WTC11 (cell line): Measurements from ENCODE around the gene ERMP1. TPM values are rescaled to one million over a fixed set of nuclear protein-coding genes. Genes with fewer than 3 reads are reported as not detected.

Source experiments
- ATAC-seq: fragments of 200-7000 bp; cut with Tn5 transposase; 2 replicates; pipeline ENCODE4 v1.10.0; 2021; ENCODE audit warnings: mild to moderate bottlenecking, moderate library complexity
- CTCF ChIA-PET: fragments of 300-600 bp; sonication (Branson Sonifier 250); formaldehyde crosslinking; loops from one replicate; lab custom pipeline; 2021; ENCODE audit warnings: antibody characterized with exemption; lab: Charles Lee
- POLR2A ChIA-PET: fragments of 350-600 bp; sonication (Branson Sonifier 250); formaldehyde crosslinking; loops from one replicate; lab custom pipeline; 2021; ENCODE audit warnings: antibody characterized with exemption; lab: Charles Lee
- DNase-seq: peaks from one replicate; pipeline ENCODE4 v3.0.0; 2021; ENCODE audit warnings: low spot score
- H3K27ac Mint-ChIP-seq: 2 replicates; pipeline ENCODE4 v1.8.0; 2021; ENCODE audit warnings: mixed read lengths
- H3K27me3 Mint-ChIP-seq: 2 replicates; pipeline ENCODE4 v1.8.0; 2021; ENCODE audit warnings: low read depth, mild to moderate bottlenecking, moderate library complexity, mixed read lengths
- H3K36me3 Mint-ChIP-seq: 2 replicates; pipeline ENCODE4 v1.8.0; 2021; ENCODE audit warnings: mixed read lengths
- H3K4me1 Mint-ChIP-seq: 2 replicates; pipeline ENCODE4 v1.8.0; 2022; ENCODE audit warnings: mixed read lengths
- H3K4me3 Mint-ChIP-seq: 2 replicates; pipeline ENCODE4 v1.8.0; 2021; ENCODE audit warnings: mild to moderate bottlenecking, moderate library complexity, mixed read lengths
- H3K9me3 Mint-ChIP-seq: 2 replicates; pipeline ENCODE4 v1.8.0; 2021; ENCODE audit warnings: mixed read lengths
- AFF4 ChIP-seq: sonication (generic); formaldehyde crosslinking; IDR thresholded peaks from 2 replicates; pipeline ENCODE4 v1.8.1; 2023; ENCODE audit warnings: mild to moderate bottlenecking, missing genetic modification reagents, borderline replicate concordance
- CREM ChIP-seq: sonication (generic); formaldehyde crosslinking; IDR thresholded peaks from 2 replicates; pipeline ENCODE4 v1.8.1; 2022; ENCODE audit warnings: mild to moderate bottlenecking, missing genetic modification reagents, moderate library complexity
- FOXK1 ChIP-seq: sonication (generic); formaldehyde crosslinking; IDR thresholded peaks from 2 replicates; pipeline ENCODE4 v1.8.0; 2022; ENCODE audit warnings: mild to moderate bottlenecking, moderate library complexity, missing genetic modification reagents
- HMGA2 ChIP-seq: fragments of 250-450 bp; sonication (Bioruptor Pico); IDR thresholded peaks from 2 replicates; pipeline ENCODE4 v1.4.0; 2021; ENCODE audit warnings: mild to moderate bottlenecking, moderate library complexity
- IRF2 ChIP-seq: sonication (generic); formaldehyde crosslinking; IDR thresholded peaks from 2 replicates; pipeline ENCODE4 v1.8.0; 2022; ENCODE audit warnings: low read depth, missing genetic modification reagents, borderline replicate concordance
- MXD4 ChIP-seq: fragments of 250-450 bp; sonication (Bioruptor Pico); IDR thresholded peaks from 2 replicates; pipeline ENCODE4 v1.8.0; 2021; ENCODE audit warnings: mild to moderate bottlenecking, moderate library complexity, borderline replicate concordance
- NFATC4 ChIP-seq: fragments of 250-450 bp; sonication (Bioruptor Pico); IDR thresholded peaks from 2 replicates; pipeline ENCODE4 v1.9.0; 2021; ENCODE audit warnings: mild to moderate bottlenecking
- NR3C1 ChIP-seq: sonication (generic); formaldehyde crosslinking; conservative IDR thresholded peaks from 2 replicates; pipeline ENCODE4 v1.8.1; 2023; ENCODE audit warnings: low read depth, mild to moderate bottlenecking, missing genetic modification reagents
- PRRX2 ChIP-seq: fragments of 250-450 bp; sonication (Bioruptor Pico); IDR thresholded peaks from 2 replicates; pipeline ENCODE4 v1.8.0; 2021; ENCODE audit warnings: mild to moderate bottlenecking
- RORB ChIP-seq: fragments of 250-450 bp; sonication (Bioruptor Pico); IDR thresholded peaks from 2 replicates; pipeline ENCODE4 v1.9.0; 2021; ENCODE audit warnings: mild to moderate bottlenecking
- SMAD4 ChIP-seq: sonication (generic); formaldehyde crosslinking; IDR thresholded peaks from 2 replicates; pipeline ENCODE4 v1.8.0; 2022; ENCODE audit warnings: mild to moderate bottlenecking, missing genetic modification reagents
- STAT6 ChIP-seq: sonication (generic); formaldehyde crosslinking; conservative IDR thresholded peaks from 2 replicates; pipeline ENCODE4 v1.8.1; 2023; ENCODE audit warnings: mild to moderate bottlenecking, low read depth, missing genetic modification reagents, moderate library complexity
- TEAD4 ChIP-seq: sonication (generic); formaldehyde crosslinking; IDR thresholded peaks from 2 replicates; pipeline ENCODE4 v1.8.0; 2022; ENCODE audit warnings: mild to moderate bottlenecking, missing genetic modification reagents
- ZBTB21 ChIP-seq: sonication (generic); formaldehyde crosslinking; IDR thresholded peaks from 2 replicates; pipeline ENCODE4 v1.8.1; 2023; ENCODE audit warnings: mild to moderate bottlenecking, missing genetic modification reagents, borderline replicate concordance
- ZNF232 ChIP-seq: sonication (generic); formaldehyde crosslinking; IDR thresholded peaks from 2 replicates; pipeline ENCODE4 v1.8.0; 2022; ENCODE audit warnings: mild to moderate bottlenecking, missing genetic modification reagents
- ZNF317 ChIP-seq: sonication (generic); formaldehyde crosslinking; IDR thresholded peaks from 2 replicates; pipeline ENCODE4 v1.8.1; 2023; ENCODE audit warnings: low read depth, mild to moderate bottlenecking, moderate library complexity, missing genetic modification reagents, borderline replicate concordance
- total RNA-seq: library from RNA; stranded (reverse); gene quantifications from 3 replicates; pipeline ENCODE4 v1.2.3, GENCODE V29; 2021
- TF ChIP-seq, protein P1 (sequence below): sonication (generic); formaldehyde crosslinking; IDR thresholded peaks from 2 replicates; pipeline ENCODE4 v1.8.0; 2022; ENCODE audit warnings: mild to moderate bottlenecking, missing genetic modification reagents
- TF ChIP-seq, protein P2 (sequence below): sonication (generic); formaldehyde crosslinking; IDR thresholded peaks from 2 replicates; pipeline ENCODE4 v1.8.0; 2023; ENCODE audit warnings: missing genetic modification reagents
- TF ChIP-seq, protein P3 (sequence below): sonication (generic); formaldehyde crosslinking; IDR thresholded peaks from 2 replicates; pipeline ENCODE4 v1.8.0; 2022; ENCODE audit warnings: mild to moderate bottlenecking, missing genetic modification reagents

ERMP1 gene
- total RNA-seq, 1 experiment from 2014 or later: 25.4 TPM

- CTCF ChIA-PET: interaction anchor here (2.0 kb wide), 1 partner anchor 13 kb away, joined by 7 read pairs; the partner anchor contains the start of gene ERMP1
- no peak overlapping the region for H3K4me3 Mint-ChIP-seq
- POLR2A ChIA-PET: no interaction called here
- TF ChIP-seq NFATC4: no peak
- TF ChIP-seq, protein P1, sequence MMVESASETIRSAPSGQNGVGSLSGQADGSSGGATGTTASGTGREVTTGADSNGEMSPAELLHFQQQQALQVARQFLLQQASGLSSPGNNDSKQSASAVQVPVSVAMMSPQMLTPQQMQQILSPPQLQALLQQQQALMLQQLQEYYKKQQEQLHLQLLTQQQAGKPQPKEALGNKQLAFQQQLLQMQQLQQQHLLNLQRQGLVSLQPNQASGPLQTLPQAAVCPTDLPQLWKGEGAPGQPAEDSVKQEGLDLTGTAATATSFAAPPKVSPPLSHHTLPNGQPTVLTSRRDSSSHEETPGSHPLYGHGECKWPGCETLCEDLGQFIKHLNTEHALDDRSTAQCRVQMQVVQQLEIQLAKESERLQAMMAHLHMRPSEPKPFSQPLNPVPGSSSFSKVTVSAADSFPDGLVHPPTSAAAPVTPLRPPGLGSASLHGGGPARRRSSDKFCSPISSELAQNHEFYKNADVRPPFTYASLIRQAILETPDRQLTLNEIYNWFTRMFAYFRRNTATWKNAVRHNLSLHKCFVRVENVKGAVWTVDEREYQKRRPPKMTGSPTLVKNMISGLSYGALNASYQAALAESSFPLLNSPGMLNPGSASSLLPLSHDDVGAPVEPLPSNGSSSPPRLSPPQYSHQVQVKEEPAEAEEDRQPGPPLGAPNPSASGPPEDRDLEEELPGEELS: no peak
- TF ChIP-seq ZBTB21 (CRISPR knock-in tag): no peak
- TF ChIP-seq MXD4 (CRISPR knock-in tag): no peak
- H3K27ac Mint-ChIP-seq: no peak overlapping the region
- peaks cover 9% of the 10 kb centered on the region for H3K9me3 Mint-ChIP-seq
- DNase-seq: no peak
- peaks cover 5% of the 10 kb centered on the region; the same call in 1 of the 2 replicates for H3K36me3 Mint-ChIP-seq
- peaks cover 18% of the 10 kb centered on the region for H3K4me1 Mint-ChIP-seq
- no peak for ATAC-seq
- no peaks in the 10 kb centered on the region; the same call in 1 of the 2 replicates for H3K27me3 Mint-ChIP-seq
Observed at GRCh38 chr9:5846096-5846495, 13.2 kb upstream of the ERMP1 start.

- DNase-seq: no peak
- POLR2A ChIA-PET: no interaction called here
- ATAC-seq: no peak
- TF ChIP-seq IRF2 (CRISPR knock-in tag) (no peak), CREM (CRISPR knock-in tag) (no peak), TEAD4 (CRISPR knock-in tag) (no peak), RORB (no peak), FOXK1 (no peak), ZNF317 (CRISPR knock-in tag) (no peak)
- TF ChIP-seq, protein P2, sequence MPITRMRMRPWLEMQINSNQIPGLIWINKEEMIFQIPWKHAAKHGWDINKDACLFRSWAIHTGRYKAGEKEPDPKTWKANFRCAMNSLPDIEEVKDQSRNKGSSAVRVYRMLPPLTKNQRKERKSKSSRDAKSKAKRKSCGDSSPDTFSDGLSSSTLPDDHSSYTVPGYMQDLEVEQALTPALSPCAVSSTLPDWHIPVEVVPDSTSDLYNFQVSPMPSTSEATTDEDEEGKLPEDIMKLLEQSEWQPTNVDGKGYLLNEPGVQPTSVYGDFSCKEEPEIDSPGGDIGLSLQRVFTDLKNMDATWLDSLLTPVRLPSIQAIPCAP (CRISPR knock-in tag): no peak
- TF ChIP-seq, protein P1: no peak
- TF ChIP-seq, all 79 proteins: peak for 0
- Mint-ChIP-seq H3K4me1 (peaks cover 22% of the 10 kb centered on the region), H3K27me3 (no peaks in the 10 kb centered on the region), H3K4me3 (no peak overlapping the region), H3K27ac (no peak overlapping the region), H3K9me3 (peaks cover 10% of the 10 kb centered on the region), H3K36me3 (peaks cover 5% of the 10 kb centered on the region; the same call in 1 of the 2 replicates)
- CTCF ChIA-PET: interaction anchor here (0.9 kb wide), 1 partner anchor 41 kb away, joined by 4 read pairs; no protein-coding TSS in a partner anchor
Observed at GRCh38 chr9:5845157-5845531, 12.2 kb upstream of the ERMP1 start.

- no peak for DNase-seq
- peak; percentile 69 for ATAC-seq
- H3K4me3 Mint-ChIP-seq: no peak overlapping the region
- H3K27me3 Mint-ChIP-seq: no peaks in the 10 kb centered on the region
- CTCF ChIA-PET: interaction anchor here (1.4 kb wide), 1 partner anchor 11 kb away, joined by 6 read pairs; the partner anchor contains the start of gene ERMP1
- peaks cover 5% of the 10 kb centered on the region; the same call in 1 of the 2 replicates for H3K36me3 Mint-ChIP-seq
- peaks cover 10% of the 10 kb centered on the region for H3K9me3 Mint-ChIP-seq
- peaks cover 34% of the 10 kb centered on the region for H3K4me1 Mint-ChIP-seq
- POLR2A ChIA-PET: no interaction called here
- H3K27ac Mint-ChIP-seq: no peak overlapping the region
- no peak for TF ChIP-seq PRRX2 (CRISPR knock-in tag)
- no peak for TF ChIP-seq MXD4 (CRISPR knock-in tag)
- no peak for TF ChIP-seq NR3C1 (CRISPR knock-in tag)
- TF ChIP-seq STAT6 (CRISPR knock-in tag): no peak
- TF ChIP-seq ZNF232 (CRISPR knock-in tag): no peak
- no peak for TF ChIP-seq HMGA2 (CRISPR knock-in tag)
- TF ChIP-seq, protein P3, sequence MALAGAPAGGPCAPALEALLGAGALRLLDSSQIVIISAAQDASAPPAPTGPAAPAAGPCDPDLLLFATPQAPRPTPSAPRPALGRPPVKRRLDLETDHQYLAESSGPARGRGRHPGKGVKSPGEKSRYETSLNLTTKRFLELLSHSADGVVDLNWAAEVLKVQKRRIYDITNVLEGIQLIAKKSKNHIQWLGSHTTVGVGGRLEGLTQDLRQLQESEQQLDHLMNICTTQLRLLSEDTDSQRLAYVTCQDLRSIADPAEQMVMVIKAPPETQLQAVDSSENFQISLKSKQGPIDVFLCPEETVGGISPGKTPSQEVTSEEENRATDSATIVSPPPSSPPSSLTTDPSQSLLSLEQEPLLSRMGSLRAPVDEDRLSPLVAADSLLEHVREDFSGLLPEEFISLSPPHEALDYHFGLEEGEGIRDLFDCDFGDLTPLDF (CRISPR knock-in tag): no peak
- TF ChIP-seq AFF4 (CRISPR knock-in tag): no peak
- TF ChIP-seq NFATC4: no peak
- TF ChIP-seq SMAD4: no peak
Observed at GRCh38 chr9:5843794-5844471, 11.0 kb upstream of the ERMP1 start.
